ENCODE measurements around the gene ST3GAL3. TPM values are rescaled to one million over a fixed set of nuclear protein-coding genes. Genes with fewer than 3 reads are reported as not detected.

Gene ST3GAL3
- polyA plus RNA-seq, 2 of the 4 experiments (the other 2 are of a cell fraction): 2.5 to 4.0 TPM

- 90% methylated on average over 2 of the region's 4 CpGs for WGBS (ENCODE audit: missing lambda C conversion rate)
- no peak for TF ChIP-seq MAZ (IDR thresholded peaks at IDR 0.05; ENCODE audit: borderline replicate concordance, low read depth, low read length)
- TF ChIP-seq EHMT2 (IDR thresholded peaks at IDR 0.05; ENCODE audit: low read depth): no peak
- no peak for TF ChIP-seq ELK1 (IDR thresholded peaks at IDR 0.05; ENCODE audit: low read depth, low read length)
- TF ChIP-seq CTCF (IDR thresholded peaks at IDR 0.05): no peak
- no peak for TF ChIP-seq RNF2 (IDR thresholded peaks at IDR 0.05; ENCODE audit: borderline replicate concordance, low read depth)
- TF ChIP-seq SREBF2 (IDR thresholded peaks at IDR 0.05): no peak
- no peak for TF ChIP-seq BHLHE40 (IDR thresholded peaks at IDR 0.05; ENCODE audit: low read depth, low read length)
- TF ChIP-seq PHF8 (IDR thresholded peaks at IDR 0.05; ENCODE audit: borderline replicate concordance, low read depth): no peak
- no peak for TF ChIP-seq NFE2L2 (conservative IDR thresholded peaks at IDR 0.05; ENCODE audit: low read length)
- no peak for TF ChIP-seq HOXB13 (CRISPR knock-in tag; IDR thresholded peaks at IDR 0.05; ENCODE audit: low read depth)
- ATAC-seq (no peak), DNase-seq (ENCODE audit: low read depth in 1 of 2, low spot score in 1 of 2) (no peak), FAIRE-seq (no peak)
- no peaks in the 10 kb centered on the region for H3K9me3 ChIP-seq
- 0 out of 3 replicates have a peak, but pooled peaks cover 4% of the 10 kb centered on the region for H3K4me1 ChIP-seq
- no peak overlapping the region for H3K27ac ChIP-seq
- POLR2A ChIA-PET: no interaction called here
- H3K4me3 ChIP-seq: no peak overlapping the region
- no peak overlapping the region for H3K4me2 ChIP-seq
- CTCF ChIA-PET: no interaction called here
These were observed 174.1 kb downstream of the ST3GAL3 start for GRCh38 chr1:43881415-43881814.

- WGBS (ENCODE audit: missing lambda C conversion rate): 89% methylated on average over 4 of the region's 4 CpGs
These were observed 175.4 kb downstream of the ST3GAL3 start for GRCh38 chr1:43882763-43883162.

GRCh38 chr1:43883321-43883720, 176.0 kb downstream of the ST3GAL3 start:
- Histone ChIP-seq H3K4me1 (0 out of 3 replicates have a peak, but pooled peaks cover 4% of the 10 kb centered on the region), H3K27ac (no peak overlapping the region), H3K9me3 (no peaks in the 10 kb centered on the region), H3K4me2 (no peak overlapping the region), H3K4me3 (no peak overlapping the region)
- ATAC-seq (no peak), DNase-seq (ENCODE audit: low read depth in 1 of 2, low spot score in 1 of 2) (no peak), FAIRE-seq (no peak)
- ChIA-PET POLR2A (no interaction called here), CTCF (interaction anchor here (0.6 kb wide), 1 partner anchor 688 kb away, joined by 3 read pairs; no protein-coding TSS in a partner anchor)
- WGBS (ENCODE audit: missing lambda C conversion rate): 92% methylated on average over 3 of the region's 4 CpGs
- TF ChIP-seq POLR2A (IDR thresholded peaks at IDR 0.05; ENCODE audit: low read length) (no peak), CBX8 (IDR thresholded peaks at IDR 0.05) (no peak), KDM1A (IDR thresholded peaks at IDR 0.05; ENCODE audit: low read depth) (no peak), GATA3 (IDR thresholded peaks at IDR 0.05; ENCODE audit: borderline replicate concordance) (no peak), HOXB5 (CRISPR knock-in tag; IDR thresholded peaks at IDR 0.05) (no peak), HOXB13 (CRISPR knock-in tag; IDR thresholded peaks at IDR 0.05; ENCODE audit: low read depth) (no peak), HOXA7 (CRISPR knock-in tag; IDR thresholded peaks at IDR 0.05) (no peak), HEYL (CRISPR knock-in tag; IDR thresholded peaks at IDR 0.05) (no peak), FOSL2 (IDR thresholded peaks at IDR 0.05) (no peak), FOSL2 (CRISPR knock-in tag; IDR thresholded peaks at IDR 0.05) (no peak), ESRRA (IDR thresholded peaks at IDR 0.05; ENCODE audit: borderline replicate concordance, low read length) (no peak), NPAS2 (CRISPR knock-in tag; IDR thresholded peaks at IDR 0.05; ENCODE audit: borderline replicate concordance) (no peak)

More at GRCh38 chr1:43882763-43883162, 175.4 kb downstream of the ST3GAL3 start:
- no peak overlapping the region for H3K27ac ChIP-seq
- no peaks in the 10 kb centered on the region for H3K9me3 ChIP-seq
- no peak for TF ChIP-seq KDM1A (IDR thresholded peaks at IDR 0.05; ENCODE audit: low read depth)
- TF ChIP-seq CTCF (IDR thresholded peaks at IDR 0.05): no peak
- TF ChIP-seq GATA3 (IDR thresholded peaks at IDR 0.05; ENCODE audit: borderline replicate concordance): no peak
- TF ChIP-seq SMC3 (IDR thresholded peaks at IDR 0.05): no peak
- TF ChIP-seq ZC3H11A (IDR thresholded peaks at IDR 0.05): peak; percentile 69
- TF ChIP-seq POLR2AphosphoS2 (conservative IDR thresholded peaks at IDR 0.05; ENCODE audit: low read length): no peak
- TF ChIP-seq NFE2L2 (conservative IDR thresholded peaks at IDR 0.05; ENCODE audit: low read length): 0 out of 2 replicates have a peak, but pooled peaks have one; percentile 11
- no peak for TF ChIP-seq CHD4 (IDR thresholded peaks at IDR 0.05; ENCODE audit: borderline replicate concordance)
- FAIRE-seq (no peak), DNase-seq (ENCODE audit: low read depth in 1 of 2, low spot score in 1 of 2) (no peak), ATAC-seq (no peak)
- ChIA-PET CTCF (no interaction called here), POLR2A (no interaction called here)
- H3K4me2 ChIP-seq: no peak overlapping the region
- 0 out of 3 replicates have a peak, but pooled peaks cover 4% of the 10 kb centered on the region for H3K4me1 ChIP-seq
- no peak overlapping the region for H3K4me3 ChIP-seq
